Astrocyte (in vitro differentiated cells and primary cell): Measurements from ENCODE around the gene SAP30L. TPM values are rescaled to one million over a fixed set of nuclear protein-coding genes. Genes with fewer than 3 reads are reported as not detected.

Experiments
- DNase-seq: peaks from one replicate; pipeline ENCODE4 v3.0.0-alpha.2; 2010; ENCODE audit warnings: low read depth
- FAIRE-seq: peaks from 2 replicates; lab custom pipeline; 2011; peaks lifted over from hg19 to GRCh38; lab: Jason Lieb, UNC
- H2AFZ ChIP-seq: 2 replicates; pipeline ENCODE4 v1.6.0; 2012; ENCODE audit warnings: low read depth, low read length, inconsistent platforms
- H3K27ac ChIP-seq: 2 replicates; pipeline ENCODE4 v1.5.1; 2011; ENCODE audit warnings: low read depth, low read length, inconsistent platforms
- H3K27me3 ChIP-seq: 2 replicates; pipeline ENCODE4 v1.6.0; 2011; ENCODE audit warnings: low read length, inconsistent platforms; ENCODE audit not compliant: insufficient read depth
- H3K36me3 ChIP-seq: 2 replicates; pipeline ENCODE4 v1.5.1; 2011; ENCODE audit warnings: low read length, inconsistent platforms; ENCODE audit not compliant: insufficient read depth
- H3K4me1 ChIP-seq: 2 replicates; pipeline ENCODE4 v1.5.1; 2011; ENCODE audit warnings: low read length, inconsistent platforms; ENCODE audit not compliant: insufficient read depth
- H3K4me2 ChIP-seq: 2 replicates; pipeline ENCODE4 v1.6.0; 2012; ENCODE audit warnings: low read length, inconsistent platforms
- H3K4me3 ChIP-seq: 2 replicates; pipeline ENCODE4 v1.5.1; 2011; ENCODE audit warnings: low read depth, mild to moderate bottlenecking, low read length, inconsistent platforms; ENCODE audit not compliant: insufficient read depth
- H3K79me2 ChIP-seq: 2 replicates; pipeline ENCODE4 v1.6.0; 2012; ENCODE audit warnings: mild to moderate bottlenecking, low read length, inconsistent platforms; ENCODE audit not compliant: insufficient read depth
- H3K9ac ChIP-seq: 2 replicates; pipeline ENCODE4 v1.6.0; 2012; ENCODE audit warnings: mild to moderate bottlenecking, low read length, inconsistent platforms
- H3K9me3 ChIP-seq: 2 replicates; pipeline ENCODE4 v1.5.1; 2012; ENCODE audit warnings: low read depth, mild to moderate bottlenecking, low read length, inconsistent platforms; ENCODE audit not compliant: insufficient read depth
- H4K20me1 ChIP-seq: 2 replicates; pipeline ENCODE4 v1.6.0; 2012; ENCODE audit warnings: low read length, inconsistent platforms; ENCODE audit not compliant: insufficient read depth
- H3K27ac Mint-ChIP-seq: one replicate; pipeline ENCODE4 v1.8.0; 2021; ENCODE audit warnings: mild to moderate bottlenecking, mixed read lengths; ENCODE audit not compliant: unreplicated experiment
- H3K27me3 Mint-ChIP-seq: one replicate; pipeline ENCODE4 v1.8.0; 2021; ENCODE audit warnings: low read depth, mixed read lengths; ENCODE audit not compliant: unreplicated experiment
- H3K36me3 Mint-ChIP-seq: one replicate; pipeline ENCODE4 v1.8.0; 2021; ENCODE audit warnings: low read depth, mixed read lengths; ENCODE audit not compliant: unreplicated experiment
- H3K4me1 Mint-ChIP-seq: one replicate; pipeline ENCODE4 v1.8.0; 2021; ENCODE audit warnings: low read depth, mixed read lengths; ENCODE audit not compliant: unreplicated experiment
- H3K4me3 Mint-ChIP-seq: one replicate; pipeline ENCODE4 v1.8.0; 2021; ENCODE audit warnings: mild to moderate bottlenecking, moderate library complexity, mixed read lengths; ENCODE audit not compliant: unreplicated experiment
- H3K9me3 Mint-ChIP-seq: one replicate; pipeline ENCODE4 v1.8.0; 2021; ENCODE audit warnings: mild to moderate bottlenecking, mixed read lengths; ENCODE audit not compliant: unreplicated experiment
- CTCF ChIP-seq: IDR thresholded peaks from 2 replicates; pipeline ENCODE4 v1.5.1; 2011; ENCODE audit warnings: low read depth, mild to moderate bottlenecking, inconsistent platforms, low read length, moderate library complexity; ENCODE audit not compliant: insufficient read depth
- EZH2 ChIP-seq: IDR thresholded peaks from 2 replicates; pipeline ENCODE4 v1.6.1; 2012; ENCODE audit warnings: mild to moderate bottlenecking, low read length, inconsistent platforms; ENCODE audit not compliant: insufficient read depth
- total RNA-seq: library from RNA; stranded (reverse); gene quantifications from 2 replicates; pipeline ENCODE4 v1.2.1, GENCODE V29; 2021

Gene SAP30L
- total RNA-seq, 1 donor from 2014 or later = 26.3 TPM

GRCh38 chr5:154472871-154473580 lies 27.2 kb downstream of the SAP30L start:
- H3K9me3 Mint-ChIP-seq = peaks cover 15% of the 10 kb centered on the region
- Histone ChIP-seq H3K4me1 (peaks cover 7% of the 10 kb centered on the region), H3K27me3 (peaks cover 90% of the 10 kb centered on the region), H4K20me1 (peaks cover 27% of the 10 kb centered on the region), H3K79me2 (no peaks in the 10 kb centered on the region), H3K9me3 (no peaks in the 10 kb centered on the region), H2AFZ (no peak overlapping the region), H3K36me3 (no peaks in the 10 kb centered on the region), H3K9ac (no peak overlapping the region), H3K4me2 (peak overlapping the region; percentile 8), H3K4me3 (no peak overlapping the region), H3K27ac (no peak overlapping the region)
- H3K4me3 Mint-ChIP-seq = no peak overlapping the region
- peak overlapping the region; percentile 41 for H3K27ac Mint-ChIP-seq
- H3K4me1 Mint-ChIP-seq = peaks cover 5% of the 10 kb centered on the region
- peaks cover 2% of the 10 kb centered on the region for H3K36me3 Mint-ChIP-seq
- DNase-seq (peak; percentile 6), FAIRE-seq (peak; percentile 41)
- TF ChIP-seq EZH2 = peak; percentile 91
- no peak for TF ChIP-seq CTCF
- peaks cover 85% of the 10 kb centered on the region for H3K27me3 Mint-ChIP-seq

- Histone ChIP-seq H3K4me3 (no peak overlapping the region), H3K4me2 (peak overlapping the region; percentile 8), H3K27ac (no peak overlapping the region), H3K36me3 (no peaks in the 10 kb centered on the region), H4K20me1 (peaks cover 27% of the 10 kb centered on the region), H3K4me1 (peaks cover 7% of the 10 kb centered on the region), H3K9ac (no peak overlapping the region), H3K9me3 (no peaks in the 10 kb centered on the region), H3K79me2 (no peaks in the 10 kb centered on the region), H3K27me3 (peaks cover 96% of the 10 kb centered on the region), H2AFZ (no peak overlapping the region)
- no peak overlapping the region for H3K4me3 Mint-ChIP-seq
- DNase-seq = no peak
- peaks cover 5% of the 10 kb centered on the region for H3K4me1 Mint-ChIP-seq
- peaks cover 84% of the 10 kb centered on the region for H3K27me3 Mint-ChIP-seq
- H3K36me3 Mint-ChIP-seq = peaks cover 2% of the 10 kb centered on the region
- TF ChIP-seq EZH2 (peak; percentile 92), CTCF (no peak)
- H3K9me3 Mint-ChIP-seq = peaks cover 15% of the 10 kb centered on the region
- H3K27ac Mint-ChIP-seq = no peak overlapping the region
- no peak for FAIRE-seq
Observed at GRCh38 chr5:154473581-154474283, 27.9 kb downstream of the SAP30L start.
